Brain pericyte (primary cell): ENCODE results near the gene PWWP2A.

Experiments
- DNase-seq: peaks from one replicate; pipeline ENCODE4 v3.0.0-alpha.2; 2012; ENCODE audit warnings: low read depth, low spot score

Gene PWWP2A

GRCh38 chr5:160133071-160133917, 14.0 kb upstream of the PWWP2A start:
- no peak for DNase-seq

GRCh38 chr5:160129841-160130240, 10.6 kb upstream of the PWWP2A start:
- no peak for DNase-seq

- no peak for DNase-seq
Measured at GRCh38 chr5:160128632-160129031, 9.4 kb upstream of the PWWP2A start.

- no peak for DNase-seq
Measured at GRCh38 chr5:160119905-160120266, 636 bp upstream of the PWWP2A start.

GRCh38 chr5:160118349-160119141, 705 bp downstream of the PWWP2A start:
- DNase-seq: no peak

GRCh38 chr5:160116991-160117390, 2.3 kb downstream of the PWWP2A start:
- DNase-seq: no peak

- no peak for DNase-seq
Measured at GRCh38 chr5:160108124-160108523, 11.1 kb downstream of the PWWP2A start.

GRCh38 chr5:160105686-160106360, 13.4 kb downstream of the PWWP2A start:
- no peak for DNase-seq

- DNase-seq: no peak
Measured at GRCh38 chr5:160097991-160098390, 21.3 kb downstream of the PWWP2A start.

- DNase-seq: no peak
Measured at GRCh38 chr5:160096178-160096577, 23.1 kb downstream of the PWWP2A start.

- DNase-seq: no peak
Measured at GRCh38 chr5:160092960-160093707, 26.1 kb downstream of the PWWP2A start.

GRCh38 chr5:160092514-160092913, 26.7 kb downstream of the PWWP2A start:
- DNase-seq: no peak

- no peak for DNase-seq
Measured at GRCh38 chr5:160090059-160090458, 29.2 kb downstream of the PWWP2A start.

- DNase-seq: no peak
Measured at GRCh38 chr5:160089531-160089930, 29.7 kb downstream of the PWWP2A start.

GRCh38 chr5:160088805-160089204, 30.4 kb downstream of the PWWP2A start:
- DNase-seq: no peak

- no peak for DNase-seq
Measured at GRCh38 chr5:160087199-160087598, 32.1 kb downstream of the PWWP2A start.

GRCh38 chr5:160084144-160084543, 35.1 kb downstream of the PWWP2A start:
- DNase-seq: no peak

- no peak for DNase-seq
Measured at GRCh38 chr5:160083501-160083900, 35.7 kb downstream of the PWWP2A start.

GRCh38 chr5:160082614-160083500, 36.4 kb downstream of the PWWP2A start:
- no peak for DNase-seq

GRCh38 chr5:160081495-160081894, 37.8 kb downstream of the PWWP2A start:
- DNase-seq: no peak

- DNase-seq: no peak
Measured at GRCh38 chr5:160079753-160080152, 39.5 kb downstream of the PWWP2A start.
